Calu3 (cell line): ENCODE measurements around the gene TRABD2B. TPM values are rescaled to one million over a fixed set of nuclear protein-coding genes. Genes with fewer than 3 reads are reported as not detected.

Experiments
- BruUV-seq: library from RNA; stranded (reverse); fragments of 400-500 nt; replicated peaks from 2 replicates; lab custom pipeline; 2021; lab: Mats Ljungman, UMichigan
- CTCF ChIA-PET: fragments of 300-600 bp; sonication (Branson Sonifier 250); formaldehyde crosslinking; loops from one replicate; lab custom pipeline; 2022; ENCODE audit warnings: antibody characterized with exemption; lab: Charles Lee
- DNase-seq: peaks from one replicate; pipeline ENCODE4 v3.0.0; 2022
- H3K27ac Mint-ChIP-seq: one replicate; pipeline ENCODE4 v1.8.0; 2022; ENCODE audit warnings: mixed read lengths; ENCODE audit not compliant: unreplicated experiment
- H3K27me3 Mint-ChIP-seq: one replicate; pipeline ENCODE4 v1.8.0; 2022; ENCODE audit warnings: mixed read lengths; ENCODE audit not compliant: unreplicated experiment
- H3K36me3 Mint-ChIP-seq: one replicate; pipeline ENCODE4 v1.8.0; 2022; ENCODE audit warnings: mild to moderate bottlenecking, moderate library complexity, mixed read lengths; ENCODE audit not compliant: insufficient read depth, unreplicated experiment
- H3K4me1 Mint-ChIP-seq: one replicate; pipeline ENCODE4 v1.8.0; 2022; ENCODE audit warnings: mild to moderate bottlenecking, low read depth, mixed read lengths; ENCODE audit not compliant: unreplicated experiment
- H3K4me3 Mint-ChIP-seq: one replicate; pipeline ENCODE4 v1.8.0; 2022; ENCODE audit warnings: mild to moderate bottlenecking, low read depth, moderate library complexity, mixed read lengths; ENCODE audit not compliant: unreplicated experiment
- H3K9me3 Mint-ChIP-seq: one replicate; pipeline ENCODE4 v1.8.0; 2022; ENCODE audit warnings: low read depth, mixed read lengths; ENCODE audit not compliant: unreplicated experiment
- CTCF ChIP-seq: fragments of 200-600 bp; IDR thresholded peaks from one replicate; pipeline ENCODE4 v1.8.0; 2022; ENCODE audit warnings: antibody characterized with exemption; ENCODE audit not compliant: unreplicated experiment
- intact Hi-C: fragments of 100-400 bp; cut with micrococcal nuclease; formaldehyde crosslinking; loops from one replicate; pipeline ENCODE4 v1.10.0; 2022; ENCODE audit not compliant: unreplicated experiment
- total RNA-seq: library from RNA; stranded (reverse); gene quantifications from 2 replicates; pipeline ENCODE4 v1.2.3, GENCODE V29; 2022

Gene TRABD2B
- total RNA-seq, 1 experiment from 2014 or later = 0.42 TPM

GRCh38 chr1:47765742-47766485 lies 231.3 kb downstream of the TRABD2B start:
- CTCF ChIA-PET = no interaction called here
- H3K9me3 Mint-ChIP-seq = no peaks in the 10 kb centered on the region

GRCh38 chr1:47765236-47765635 lies 231.9 kb downstream of the TRABD2B start:
- BruUV-seq = no TSS peak
- H3K27ac Mint-ChIP-seq = no peak overlapping the region
- intact Hi-C loops = no loop called here
- no peak for TF ChIP-seq CTCF
- H3K4me3 Mint-ChIP-seq = no peak overlapping the region
- H3K4me1 Mint-ChIP-seq = peaks cover 7% of the 10 kb centered on the region
- H3K9me3 Mint-ChIP-seq = no peaks in the 10 kb centered on the region
- H3K27me3 Mint-ChIP-seq = peaks cover 35% of the 10 kb centered on the region
- no peak for DNase-seq
- CTCF ChIA-PET = no interaction called here
- no peaks in the 10 kb centered on the region for H3K36me3 Mint-ChIP-seq

More at GRCh38 chr1:47765742-47766485, 231.3 kb downstream of the TRABD2B start:
- intact Hi-C loops = no loop called here
- no TSS peak for BruUV-seq
- Mint-ChIP-seq H3K4me1 (peaks cover 7% of the 10 kb centered on the region), H3K36me3 (no peaks in the 10 kb centered on the region), H3K27ac (no peak overlapping the region), H3K4me3 (no peak overlapping the region), H3K27me3 (peaks cover 40% of the 10 kb centered on the region)
- no peak for DNase-seq
- no peak for TF ChIP-seq CTCF

GRCh38 chr1:47764461-47765046 lies 232.6 kb downstream of the TRABD2B start:
- peaks cover 7% of the 10 kb centered on the region for H3K4me1 Mint-ChIP-seq
- no peak for TF ChIP-seq CTCF
- H3K27me3 Mint-ChIP-seq = peaks cover 39% of the 10 kb centered on the region
- H3K4me3 Mint-ChIP-seq = no peak overlapping the region
- no peaks in the 10 kb centered on the region for H3K36me3 Mint-ChIP-seq
- no peaks in the 10 kb centered on the region for H3K9me3 Mint-ChIP-seq
- no TSS peak for BruUV-seq
- no peak for DNase-seq
- intact Hi-C loops = no loop called here
- CTCF ChIA-PET = no interaction called here
- H3K27ac Mint-ChIP-seq = no peak overlapping the region

- no peak for TF ChIP-seq CTCF
- no peaks in the 10 kb centered on the region for H3K9me3 Mint-ChIP-seq
- DNase-seq = no peak
- intact Hi-C loops = no loop called here
- H3K4me1 Mint-ChIP-seq = peaks cover 7% of the 10 kb centered on the region
- no peak overlapping the region for H3K4me3 Mint-ChIP-seq
- no peaks in the 10 kb centered on the region for H3K36me3 Mint-ChIP-seq
- BruUV-seq = no TSS peak
- H3K27me3 Mint-ChIP-seq = peaks cover 48% of the 10 kb centered on the region
- H3K27ac Mint-ChIP-seq = no peak overlapping the region
- CTCF ChIA-PET = interaction anchor here (0.5 kb wide), 1 partner anchor 175 kb away, joined by 3 read pairs; no protein-coding TSS in a partner anchor
Measured at GRCh38 chr1:47763591-47764171, 233.5 kb downstream of the TRABD2B start.
